ENCODE measurements around the gene FLNC.
A peak's percentile ranks its signal among the peaks of the same experiment; 100 is the strongest.

The FLNC gene

DNA sequence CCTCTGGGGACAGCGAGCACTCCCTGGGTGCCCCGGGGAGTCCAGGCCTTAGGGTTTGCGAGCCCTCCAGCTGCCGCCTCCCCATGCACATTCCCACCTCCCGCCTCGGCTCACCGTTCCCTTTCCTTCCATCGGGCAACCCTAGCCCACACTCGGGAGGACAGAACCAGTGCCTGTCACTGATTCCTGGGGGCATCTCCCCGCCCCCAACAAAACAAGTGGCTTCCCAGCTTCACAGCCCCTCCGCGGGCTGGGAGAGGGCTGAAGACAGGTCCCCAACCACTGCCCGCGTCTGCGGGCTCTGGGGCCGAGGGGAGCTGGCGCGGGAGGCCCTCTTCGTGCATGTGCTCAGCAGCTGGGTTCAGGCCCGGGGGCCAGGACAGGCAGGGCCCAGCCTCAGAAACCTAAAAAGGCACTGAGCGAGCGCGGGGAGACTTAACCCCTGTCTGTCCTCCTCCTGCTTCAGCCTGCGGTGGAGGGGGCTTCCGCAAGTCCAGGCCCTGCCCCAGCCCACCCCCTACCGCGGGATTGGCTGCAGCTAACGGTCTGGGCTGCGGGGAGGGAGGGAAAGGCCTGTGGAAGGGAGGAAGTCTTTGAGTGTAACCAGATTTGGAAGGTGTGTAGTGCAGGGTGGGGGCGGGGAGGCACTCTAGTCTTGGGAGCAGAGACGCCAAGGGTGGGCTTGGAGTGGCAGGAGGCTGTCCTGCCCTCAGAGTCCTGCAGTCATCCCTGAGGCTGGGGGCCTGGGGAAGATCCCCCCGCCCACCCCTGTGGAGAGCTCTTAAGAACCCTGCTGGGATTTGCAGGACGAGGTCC, 1.2 kb downstream of the FLNC start:
- Histone ChIP-seq H3F3A (ENCODE audit: low read depth) (0 out of 2 replicates have a peak, but pooled peaks cover 2% of the 10 kb centered on the region), H3K9me2 (replicated peaks; ENCODE audit: low read depth, low read length) (no peaks in the 10 kb centered on the region), H3K9ac (ENCODE audit: low read depth, low read length, poor library complexity, severe bottlenecking) (peak overlapping the region; percentile 91), H3K4me2 (ENCODE audit: low read depth, low read length, poor library complexity, severe bottlenecking) (peak overlapping the region; percentile 99), H3K27me3 (ENCODE audit: insufficient read depth, low read length, poor library complexity, severe bottlenecking) (no peaks in the 10 kb centered on the region), H3K4me3 (ENCODE audit: low read length, poor library complexity, severe bottlenecking) (peak overlapping the region; percentile 79), H3K9me3 (ENCODE audit: insufficient read depth, low read depth, low read length) (no peaks in the 10 kb centered on the region), H3K36me3 (ENCODE audit: insufficient read depth, low read length) (no peaks in the 10 kb centered on the region), H3K4me1 (ENCODE audit: insufficient read depth, low read length, poor library complexity, severe bottlenecking) (peaks cover 29% of the 10 kb centered on the region), H4K20me1 (ENCODE audit: insufficient read depth, low read length, poor library complexity, severe bottlenecking) (no peaks in the 10 kb centered on the region), H2AFZ (ENCODE audit: low read length) (peak overlapping the region; percentile 82), H3K79me2 (ENCODE audit: insufficient read depth, low read length) (peaks cover 11% of the 10 kb centered on the region)
- TF ChIP-seq EZH2phosphoT487 (IDR thresholded peaks at IDR 0.05; ENCODE audit: borderline replicate concordance) = no peak
- TF ChIP-seq, protein P1, sequence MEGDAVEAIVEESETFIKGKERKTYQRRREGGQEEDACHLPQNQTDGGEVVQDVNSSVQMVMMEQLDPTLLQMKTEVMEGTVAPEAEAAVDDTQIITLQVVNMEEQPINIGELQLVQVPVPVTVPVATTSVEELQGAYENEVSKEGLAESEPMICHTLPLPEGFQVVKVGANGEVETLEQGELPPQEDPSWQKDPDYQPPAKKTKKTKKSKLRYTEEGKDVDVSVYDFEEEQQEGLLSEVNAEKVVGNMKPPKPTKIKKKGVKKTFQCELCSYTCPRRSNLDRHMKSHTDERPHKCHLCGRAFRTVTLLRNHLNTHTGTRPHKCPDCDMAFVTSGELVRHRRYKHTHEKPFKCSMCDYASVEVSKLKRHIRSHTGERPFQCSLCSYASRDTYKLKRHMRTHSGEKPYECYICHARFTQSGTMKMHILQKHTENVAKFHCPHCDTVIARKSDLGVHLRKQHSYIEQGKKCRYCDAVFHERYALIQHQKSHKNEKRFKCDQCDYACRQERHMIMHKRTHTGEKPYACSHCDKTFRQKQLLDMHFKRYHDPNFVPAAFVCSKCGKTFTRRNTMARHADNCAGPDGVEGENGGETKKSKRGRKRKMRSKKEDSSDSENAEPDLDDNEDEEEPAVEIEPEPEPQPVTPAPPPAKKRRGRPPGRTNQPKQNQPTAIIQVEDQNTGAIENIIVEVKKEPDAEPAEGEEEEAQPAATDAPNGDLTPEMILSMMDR (conservative IDR thresholded peaks at IDR 0.05; ENCODE audit: low read length) = no peak

GRCh38 chr7:128831994-128832879, 2.0 kb downstream of the FLNC start:
- no peaks in the 10 kb centered on the region for H4K20me1 ChIP-seq (ENCODE audit: insufficient read depth, low read length, poor library complexity, severe bottlenecking)

GRCh38 chr7:128832880-128833147, 2.6 kb downstream of the FLNC start:
- Histone ChIP-seq H2AFZ (ENCODE audit: low read length) (peak overlapping the region; percentile 57), H3K9ac (ENCODE audit: low read depth, low read length, poor library complexity, severe bottlenecking) (peak overlapping the region; percentile 91), H3F3A (ENCODE audit: low read depth) (0 out of 2 replicates have a peak, but pooled peaks cover 2% of the 10 kb centered on the region), H3K9me2 (replicated peaks; ENCODE audit: low read depth, low read length) (no peaks in the 10 kb centered on the region), H3K4me3 (ENCODE audit: low read length, poor library complexity, severe bottlenecking) (peak overlapping the region; percentile 79), H3K79me2 (ENCODE audit: insufficient read depth, low read length) (peaks cover 11% of the 10 kb centered on the region), H3K27me3 (ENCODE audit: insufficient read depth, low read length, poor library complexity, severe bottlenecking) (no peaks in the 10 kb centered on the region), H3K9me3 (ENCODE audit: insufficient read depth, low read depth, low read length) (no peaks in the 10 kb centered on the region), H4K20me1 (ENCODE audit: insufficient read depth, low read length, poor library complexity, severe bottlenecking) (no peaks in the 10 kb centered on the region), H3K36me3 (ENCODE audit: insufficient read depth, low read length) (no peaks in the 10 kb centered on the region), H3K4me2 (ENCODE audit: low read depth, low read length, poor library complexity, severe bottlenecking) (peak overlapping the region; percentile 99), H3K4me1 (ENCODE audit: insufficient read depth, low read length, poor library complexity, severe bottlenecking) (peaks cover 29% of the 10 kb centered on the region)
- TF ChIP-seq EZH2phosphoT487 (IDR thresholded peaks at IDR 0.05; ENCODE audit: borderline replicate concordance) = no peak
- TF ChIP-seq, protein P1 (conservative IDR thresholded peaks at IDR 0.05; ENCODE audit: low read length) = no peak

More at GRCh38 chr7:128831994-128832879, 2.0 kb downstream of the FLNC start:
- Histone ChIP-seq H3K79me2 (ENCODE audit: insufficient read depth, low read length) (peaks cover 11% of the 10 kb centered on the region), H2AFZ (ENCODE audit: low read length) (peak overlapping the region; percentile 82), H3K27me3 (ENCODE audit: insufficient read depth, low read length, poor library complexity, severe bottlenecking) (no peaks in the 10 kb centered on the region), H3K9me3 (ENCODE audit: insufficient read depth, low read depth, low read length) (no peaks in the 10 kb centered on the region), H3K9me2 (replicated peaks; ENCODE audit: low read depth, low read length) (no peaks in the 10 kb centered on the region), H3K36me3 (ENCODE audit: insufficient read depth, low read length) (no peaks in the 10 kb centered on the region), H3K9ac (ENCODE audit: low read depth, low read length, poor library complexity, severe bottlenecking) (peak overlapping the region; percentile 91), H3K4me1 (ENCODE audit: insufficient read depth, low read length, poor library complexity, severe bottlenecking) (peaks cover 29% of the 10 kb centered on the region), H3F3A (ENCODE audit: low read depth) (0 out of 2 replicates have a peak, but pooled peaks cover 2% of the 10 kb centered on the region), H3K4me3 (ENCODE audit: low read length, poor library complexity, severe bottlenecking) (peak overlapping the region; percentile 79), H3K4me2 (ENCODE audit: low read depth, low read length, poor library complexity, severe bottlenecking) (peak overlapping the region; percentile 99)
- no peak for TF ChIP-seq EZH2phosphoT487 (IDR thresholded peaks at IDR 0.05; ENCODE audit: borderline replicate concordance)
- TF ChIP-seq, protein P1 (conservative IDR thresholded peaks at IDR 0.05; ENCODE audit: low read length) = no peak
